LNCaP clone FGC (cell line): ENCODE measurements around the gene NPB.

Experiments
- DNase-seq: peaks from one replicate; pipeline ENCODE4 v3.0.0-alpha.2; 2011; ENCODE audit warnings: low read depth
- H3K4me3 ChIP-seq: 2 replicates; pipeline ENCODE4 v1.5.1; 2011; ENCODE audit warnings: mild to moderate bottlenecking, low read depth, low read length, control low read depth
- CTCF ChIP-seq: IDR thresholded peaks from 2 replicates; pipeline ENCODE4 v1.5.1; 2012; ENCODE audit warnings: mild to moderate bottlenecking; ENCODE audit not compliant: control insufficient read depth, insufficient read depth; ENCODE audit errors: extremely low read depth

Gene NPB

GRCh38 chr17:81934850-81935708 lies 33.0 kb downstream of the NPB start:
- no peak for TF ChIP-seq CTCF
- no peak for DNase-seq
- no peak overlapping the region for H3K4me3 ChIP-seq

DNA sequence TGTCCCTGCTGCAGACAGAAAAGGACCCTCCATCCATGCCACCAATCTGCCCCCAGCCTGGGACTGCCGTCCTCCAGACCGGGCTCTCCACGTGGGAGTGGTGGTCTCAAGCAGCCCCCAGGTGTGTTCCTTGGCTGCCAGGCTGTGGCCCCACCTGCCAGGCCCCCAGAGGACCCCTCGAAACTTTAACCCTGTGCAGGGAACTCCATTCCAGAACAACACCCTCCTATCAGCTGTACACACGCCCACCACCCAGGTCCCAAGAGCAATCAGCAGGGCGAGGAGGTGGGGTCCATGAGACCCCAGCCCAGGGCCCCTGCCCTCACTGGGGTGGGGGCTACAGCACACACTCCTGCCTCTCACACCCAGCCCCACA lies 33.7 kb downstream of the NPB start:
- TF ChIP-seq CTCF, result no peak
- peak overlapping the region; percentile 96 for H3K4me3 ChIP-seq
- DNase-seq, result no peak

DNA sequence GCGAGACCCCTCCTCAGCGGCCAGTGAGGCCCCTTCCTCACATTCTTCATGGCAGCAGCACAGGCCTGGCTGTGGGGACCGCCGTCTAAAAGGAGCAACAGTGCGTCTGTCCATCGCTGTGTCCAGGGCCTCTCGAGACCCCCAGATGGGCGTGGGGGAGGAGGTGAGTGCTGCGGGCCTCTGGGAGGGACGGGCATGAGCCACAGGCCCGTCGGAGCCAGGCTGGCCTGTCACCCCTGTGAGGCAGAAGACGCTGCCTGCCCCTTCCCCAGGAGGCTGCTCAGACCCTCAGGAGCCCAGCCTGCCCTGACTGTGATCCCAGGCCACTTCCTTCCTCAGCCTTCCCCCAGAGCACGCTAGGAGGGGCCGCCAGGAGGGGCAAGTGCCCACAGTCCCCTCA lies 37.2 kb downstream of the NPB start:
- no peak overlapping the region for H3K4me3 ChIP-seq
- no peak for TF ChIP-seq CTCF
- no peak for DNase-seq

DNA sequence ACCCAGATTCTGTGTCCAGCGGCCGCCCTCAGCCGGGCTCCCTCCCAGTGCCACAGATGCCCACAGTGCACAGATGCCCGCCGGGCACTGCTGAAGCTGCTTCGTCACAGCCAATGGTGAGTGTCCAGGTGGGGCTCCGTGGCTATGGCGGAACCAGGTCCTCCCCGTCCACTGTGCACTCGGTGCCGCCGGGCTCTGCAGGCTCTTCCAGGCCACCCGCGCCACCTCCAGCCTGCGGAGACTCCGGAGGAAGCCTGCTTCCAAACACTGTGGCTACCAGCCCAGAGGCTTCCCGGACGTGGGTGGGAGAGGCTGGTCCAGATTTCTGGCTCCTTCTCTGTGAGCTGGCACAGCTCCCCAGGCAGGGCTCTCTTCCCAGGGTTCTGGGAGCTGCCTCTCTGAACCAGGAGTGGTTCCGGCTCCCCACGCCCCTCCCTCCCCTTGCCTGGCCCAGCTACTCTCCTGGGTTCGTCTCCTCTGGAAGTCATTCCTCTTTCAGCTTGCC lies 37.9 kb downstream of the NPB start:
- no peak overlapping the region for H3K4me3 ChIP-seq
- TF ChIP-seq CTCF, result no peak
- no peak for DNase-seq

DNA sequence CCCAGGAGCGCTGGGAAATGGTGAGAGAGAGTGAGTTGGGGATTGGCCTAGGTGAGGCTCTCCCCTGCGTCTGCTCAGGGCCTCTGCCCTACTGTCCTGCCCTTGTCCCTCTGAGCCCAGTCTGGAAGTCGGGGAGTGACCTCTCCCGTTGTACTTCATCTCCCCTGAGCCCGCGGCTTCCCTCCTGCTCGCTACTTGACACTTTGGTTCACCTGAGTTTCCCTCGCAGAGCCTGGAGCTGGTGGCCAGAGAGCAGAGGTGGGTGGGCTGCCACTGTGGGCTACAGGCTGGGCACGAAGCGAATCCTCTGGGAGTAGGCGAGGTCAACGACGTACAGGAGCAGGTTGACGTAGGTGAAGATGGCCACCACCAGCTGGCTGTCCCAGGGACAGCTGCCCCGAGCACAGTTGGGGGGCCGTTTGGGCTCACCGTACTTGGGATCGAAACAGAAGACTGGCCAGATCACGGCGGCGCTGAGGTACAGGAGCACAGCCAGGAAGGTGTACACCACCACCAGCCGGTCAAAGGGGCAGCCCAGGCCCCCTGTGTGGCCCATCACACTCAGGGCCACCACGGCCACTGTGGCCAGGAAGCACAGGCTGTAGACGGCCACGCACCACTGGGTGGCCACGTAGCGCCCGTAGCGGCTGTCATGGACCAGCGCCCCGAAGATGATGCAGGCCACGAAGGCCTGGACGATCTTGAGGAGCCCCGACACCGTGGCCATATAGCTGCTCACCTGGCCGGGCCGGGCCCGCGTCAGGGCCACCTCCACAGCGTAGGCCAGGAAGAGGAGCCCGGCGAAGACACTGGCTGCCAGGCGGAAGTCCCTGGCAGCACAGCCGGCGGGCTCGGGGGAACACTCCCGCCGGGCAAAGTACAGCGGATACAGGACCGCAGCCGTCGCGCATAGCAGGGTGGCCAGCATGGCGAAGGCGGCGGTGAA lies 38.8 kb downstream of the NPB start:
- TF ChIP-seq CTCF, result no peak
- no peak for DNase-seq

DNA sequence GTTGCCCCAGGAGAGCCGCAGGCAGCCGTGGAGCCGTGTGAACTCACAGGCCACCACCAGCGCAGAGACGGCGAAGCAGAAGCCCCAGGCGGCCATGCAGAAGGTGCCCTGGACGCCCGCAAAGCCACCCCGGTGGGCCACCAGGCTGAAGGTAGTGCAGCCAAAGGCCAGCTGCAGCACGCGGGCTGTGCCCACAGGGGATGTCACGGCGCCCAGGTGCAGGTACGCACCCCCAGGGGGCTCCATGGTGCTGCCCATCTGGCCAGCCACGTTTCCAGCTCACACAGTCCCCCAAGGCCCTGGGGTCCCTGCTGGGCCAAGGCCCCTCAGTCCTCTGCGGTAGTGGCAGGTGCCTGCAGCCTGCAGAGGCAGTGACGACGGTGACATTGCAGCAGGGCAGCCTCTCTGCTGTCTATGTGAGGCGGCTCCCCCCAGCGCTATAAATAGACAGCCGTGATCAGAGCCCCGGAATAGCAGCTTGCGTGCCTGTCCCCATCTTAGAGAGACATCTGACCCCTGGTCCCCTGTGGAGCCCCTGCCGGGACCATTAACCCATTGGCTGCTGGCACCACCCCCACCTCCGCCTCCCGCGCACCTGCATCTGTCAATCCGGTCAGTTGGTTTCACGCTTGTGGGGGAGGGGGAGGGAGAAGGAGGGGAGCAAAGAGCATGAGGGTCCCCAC lies 39.6 kb downstream of the NPB start:
- no peak for DNase-seq
- H3K4me3 ChIP-seq, result no peak overlapping the region
- TF ChIP-seq CTCF, result no peak

More for the DNA sequence above, 38.8 kb downstream of the NPB start:
- no peak overlapping the region for H3K4me3 ChIP-seq
